ENCODE data around the gene GARRE1.

DNA sequence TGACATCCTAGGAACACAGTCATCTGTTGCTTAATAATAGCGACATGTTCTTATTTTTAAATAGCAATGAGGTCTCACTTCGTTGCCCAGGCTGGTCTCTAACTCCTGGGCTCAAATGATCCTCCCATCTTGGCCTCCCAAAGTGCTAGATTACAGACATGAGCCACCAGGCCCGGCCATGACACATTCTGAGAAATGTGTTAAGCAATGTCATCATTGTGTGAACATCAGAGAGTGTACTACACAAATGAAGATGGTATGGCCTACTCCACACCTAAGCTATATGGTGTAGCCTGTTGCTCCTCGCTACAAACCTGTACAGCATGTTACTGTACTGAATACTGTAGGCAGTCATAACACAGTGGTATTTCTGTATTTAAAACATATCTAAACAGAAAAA lies 24.6 kb upstream of the GARRE1 start:
- TF ChIP-seq, protein P1, sequence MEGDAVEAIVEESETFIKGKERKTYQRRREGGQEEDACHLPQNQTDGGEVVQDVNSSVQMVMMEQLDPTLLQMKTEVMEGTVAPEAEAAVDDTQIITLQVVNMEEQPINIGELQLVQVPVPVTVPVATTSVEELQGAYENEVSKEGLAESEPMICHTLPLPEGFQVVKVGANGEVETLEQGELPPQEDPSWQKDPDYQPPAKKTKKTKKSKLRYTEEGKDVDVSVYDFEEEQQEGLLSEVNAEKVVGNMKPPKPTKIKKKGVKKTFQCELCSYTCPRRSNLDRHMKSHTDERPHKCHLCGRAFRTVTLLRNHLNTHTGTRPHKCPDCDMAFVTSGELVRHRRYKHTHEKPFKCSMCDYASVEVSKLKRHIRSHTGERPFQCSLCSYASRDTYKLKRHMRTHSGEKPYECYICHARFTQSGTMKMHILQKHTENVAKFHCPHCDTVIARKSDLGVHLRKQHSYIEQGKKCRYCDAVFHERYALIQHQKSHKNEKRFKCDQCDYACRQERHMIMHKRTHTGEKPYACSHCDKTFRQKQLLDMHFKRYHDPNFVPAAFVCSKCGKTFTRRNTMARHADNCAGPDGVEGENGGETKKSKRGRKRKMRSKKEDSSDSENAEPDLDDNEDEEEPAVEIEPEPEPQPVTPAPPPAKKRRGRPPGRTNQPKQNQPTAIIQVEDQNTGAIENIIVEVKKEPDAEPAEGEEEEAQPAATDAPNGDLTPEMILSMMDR (IDR thresholded peaks at IDR 0.05; ENCODE audit: low read depth, low read length, missing input control), result no peak
- TF ChIP-seq JUND (IDR thresholded peaks at IDR 0.05) (no peak), RXRA (IDR thresholded peaks at IDR 0.05) (no peak), TAF1 (conservative IDR thresholded peaks at IDR 0.05) (no peak), HNF4A (conservative IDR thresholded peaks at IDR 0.05) (no peak), RAD21 (IDR thresholded peaks at IDR 0.05) (no peak), YY1 (IDR thresholded peaks at IDR 0.05) (no peak), GABPA (IDR thresholded peaks at IDR 0.05 in 1 of 2, conservative IDR thresholded peaks at IDR 0.05 in 1 of 2) (no peak), SP1 (IDR thresholded peaks at IDR 0.05) (no peak)
- TF ChIP-seq, protein P2, sequence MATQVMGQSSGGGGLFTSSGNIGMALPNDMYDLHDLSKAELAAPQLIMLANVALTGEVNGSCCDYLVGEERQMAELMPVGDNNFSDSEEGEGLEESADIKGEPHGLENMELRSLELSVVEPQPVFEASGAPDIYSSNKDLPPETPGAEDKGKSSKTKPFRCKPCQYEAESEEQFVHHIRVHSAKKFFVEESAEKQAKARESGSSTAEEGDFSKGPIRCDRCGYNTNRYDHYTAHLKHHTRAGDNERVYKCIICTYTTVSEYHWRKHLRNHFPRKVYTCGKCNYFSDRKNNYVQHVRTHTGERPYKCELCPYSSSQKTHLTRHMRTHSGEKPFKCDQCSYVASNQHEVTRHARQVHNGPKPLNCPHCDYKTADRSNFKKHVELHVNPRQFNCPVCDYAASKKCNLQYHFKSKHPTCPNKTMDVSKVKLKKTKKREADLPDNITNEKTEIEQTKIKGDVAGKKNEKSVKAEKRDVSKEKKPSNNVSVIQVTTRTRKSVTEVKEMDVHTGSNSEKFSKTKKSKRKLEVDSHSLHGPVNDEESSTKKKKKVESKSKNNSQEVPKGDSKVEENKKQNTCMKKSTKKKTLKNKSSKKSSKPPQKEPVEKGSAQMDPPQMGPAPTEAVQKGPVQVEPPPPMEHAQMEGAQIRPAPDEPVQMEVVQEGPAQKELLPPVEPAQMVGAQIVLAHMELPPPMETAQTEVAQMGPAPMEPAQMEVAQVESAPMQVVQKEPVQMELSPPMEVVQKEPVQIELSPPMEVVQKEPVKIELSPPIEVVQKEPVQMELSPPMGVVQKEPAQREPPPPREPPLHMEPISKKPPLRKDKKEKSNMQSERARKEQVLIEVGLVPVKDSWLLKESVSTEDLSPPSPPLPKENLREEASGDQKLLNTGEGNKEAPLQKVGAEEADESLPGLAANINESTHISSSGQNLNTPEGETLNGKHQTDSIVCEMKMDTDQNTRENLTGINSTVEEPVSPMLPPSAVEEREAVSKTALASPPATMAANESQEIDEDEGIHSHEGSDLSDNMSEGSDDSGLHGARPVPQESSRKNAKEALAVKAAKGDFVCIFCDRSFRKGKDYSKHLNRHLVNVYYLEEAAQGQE (IDR thresholded peaks at IDR 0.05), result no peak
- TF ChIP-seq, protein P3, sequence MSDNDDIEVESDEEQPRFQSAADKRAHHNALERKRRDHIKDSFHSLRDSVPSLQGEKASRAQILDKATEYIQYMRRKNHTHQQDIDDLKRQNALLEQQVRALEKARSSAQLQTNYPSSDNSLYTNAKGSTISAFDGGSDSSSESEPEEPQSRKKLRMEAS (IDR thresholded peaks at IDR 0.05), result no peak
- TF ChIP-seq, protein P4, sequence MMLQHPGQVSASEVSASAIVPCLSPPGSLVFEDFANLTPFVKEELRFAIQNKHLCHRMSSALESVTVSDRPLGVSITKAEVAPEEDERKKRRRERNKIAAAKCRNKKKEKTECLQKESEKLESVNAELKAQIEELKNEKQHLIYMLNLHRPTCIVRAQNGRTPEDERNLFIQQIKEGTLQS (IDR thresholded peaks at IDR 0.05), result no peak
- TF ChIP-seq, protein P5, sequence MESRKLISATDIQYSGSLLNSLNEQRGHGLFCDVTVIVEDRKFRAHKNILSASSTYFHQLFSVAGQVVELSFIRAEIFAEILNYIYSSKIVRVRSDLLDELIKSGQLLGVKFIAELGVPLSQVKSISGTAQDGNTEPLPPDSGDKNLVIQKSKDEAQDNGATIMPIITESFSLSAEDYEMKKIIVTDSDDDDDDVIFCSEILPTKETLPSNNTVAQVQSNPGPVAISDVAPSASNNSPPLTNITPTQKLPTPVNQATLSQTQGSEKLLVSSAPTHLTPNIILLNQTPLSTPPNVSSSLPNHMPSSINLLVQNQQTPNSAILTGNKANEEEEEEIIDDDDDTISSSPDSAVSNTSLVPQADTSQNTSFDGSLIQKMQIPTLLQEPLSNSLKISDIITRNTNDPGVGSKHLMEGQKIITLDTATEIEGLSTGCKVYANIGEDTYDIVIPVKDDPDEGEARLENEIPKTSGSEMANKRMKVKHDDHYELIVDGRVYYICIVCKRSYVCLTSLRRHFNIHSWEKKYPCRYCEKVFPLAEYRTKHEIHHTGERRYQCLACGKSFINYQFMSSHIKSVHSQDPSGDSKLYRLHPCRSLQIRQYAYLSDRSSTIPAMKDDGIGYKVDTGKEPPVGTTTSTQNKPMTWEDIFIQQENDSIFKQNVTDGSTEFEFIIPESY (IDR thresholded peaks at IDR 0.05), result no peak
